Activated CD8-positive, alpha-beta memory T cell treated with anti-CD3 and anti-CD28 coated beads, Interleukin-2, amount 50 U/mL, for 1 hour (primary cell): ENCODE measurements around the gene EPB41.

ENCODE experiments used
- DNase-seq: peaks from one replicate; pipeline ENCODE4 v3.0.0-alpha.2; 2020; ENCODE audit errors: extremely low read depth

The EPB41 gene

DNA sequence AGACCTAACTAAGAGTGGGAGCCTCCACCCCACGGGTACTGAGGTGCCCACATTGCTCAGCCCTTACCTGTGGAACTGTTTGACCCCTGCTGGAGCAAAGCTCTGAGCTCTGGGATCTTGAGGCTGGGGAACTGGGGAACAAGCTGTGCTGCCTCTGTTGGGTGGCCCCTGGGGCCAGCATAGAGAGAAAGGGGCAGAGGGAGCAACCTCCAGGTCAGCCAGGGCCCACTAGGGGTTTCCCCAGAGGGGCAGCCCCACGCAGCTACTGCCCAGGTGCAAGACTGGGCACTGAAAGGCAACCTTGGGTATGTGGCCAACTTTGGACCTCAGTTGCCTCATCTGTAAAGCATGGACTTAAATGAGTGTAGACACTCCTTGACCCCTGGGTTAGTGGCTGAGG lies 23.5 kb upstream of the EPB41 start:
- DNase-seq, result no peak

DNA sequence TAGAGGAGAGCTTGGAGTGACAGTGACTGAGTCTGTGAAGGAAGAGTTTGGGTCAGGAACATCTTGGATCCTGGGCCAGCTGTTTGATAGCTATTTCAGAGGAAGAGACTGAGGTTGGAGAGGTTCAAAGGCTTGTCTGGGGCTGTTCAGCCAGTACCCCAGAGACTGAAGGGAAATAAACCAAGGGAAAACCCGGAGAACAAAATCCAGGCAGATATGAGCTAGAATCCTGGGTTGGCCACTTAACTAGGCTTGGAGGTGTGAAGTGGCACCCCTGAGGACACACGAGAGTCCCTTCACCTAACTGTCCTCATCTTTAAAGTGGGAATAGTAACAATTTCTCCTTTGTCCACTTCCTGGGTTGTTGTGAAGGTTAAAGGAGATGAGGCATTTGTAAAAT lies 23.1 kb upstream of the EPB41 start:
- no peak for DNase-seq

DNA sequence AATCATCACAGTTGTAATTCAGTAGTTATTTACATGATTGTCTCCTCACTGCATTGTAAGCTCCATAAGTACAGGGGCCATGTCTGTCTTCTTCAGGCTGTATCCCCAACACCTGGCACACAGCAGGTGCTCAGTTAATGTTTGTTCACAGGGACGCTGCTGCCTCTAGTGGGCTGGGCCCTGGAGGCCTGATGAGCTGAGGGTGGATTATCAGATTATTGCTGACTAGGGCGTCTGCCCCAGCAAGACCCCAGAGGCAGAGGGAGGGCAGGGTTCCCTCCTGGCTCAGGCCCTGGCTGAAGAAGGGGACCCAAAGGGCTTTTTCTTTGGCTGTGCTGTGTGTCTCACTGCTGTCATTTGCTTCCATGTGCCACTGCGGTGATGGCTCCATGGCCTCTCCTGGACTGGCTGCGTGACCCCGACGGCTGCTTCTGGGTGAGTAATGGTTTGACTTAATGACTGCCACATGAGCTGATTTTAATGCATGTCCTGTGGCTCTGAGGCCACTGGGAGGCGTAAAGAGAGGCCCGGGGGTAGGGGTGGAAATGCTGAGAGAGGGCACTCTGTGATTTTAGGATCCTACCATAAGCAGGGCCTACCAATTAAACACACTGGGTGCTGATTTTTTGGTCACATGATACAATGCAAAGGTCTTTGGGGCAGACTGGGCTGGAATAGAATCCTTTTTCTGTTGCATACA lies 20.8 kb upstream of the EPB41 start:
- DNase-seq, result no peak

DNA sequence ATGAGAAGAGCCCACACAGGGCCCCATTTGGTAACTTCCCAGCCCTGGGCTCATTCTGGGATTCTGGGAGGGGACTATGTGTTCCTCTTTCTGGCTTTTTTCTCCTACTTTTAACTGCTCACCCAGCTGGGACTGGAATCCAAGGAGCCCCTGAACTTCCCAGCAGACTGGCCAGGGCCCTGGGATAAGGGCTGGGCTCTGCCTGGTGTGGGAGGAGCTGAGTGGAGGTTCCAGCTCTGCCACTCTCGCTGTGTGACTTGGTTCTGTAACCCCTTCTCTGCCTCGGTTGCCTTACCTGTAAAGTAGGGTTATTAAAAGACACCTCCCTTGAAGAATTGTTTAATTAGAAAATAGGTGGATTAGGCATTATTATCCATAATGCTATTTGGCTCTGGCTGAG lies 19.6 kb upstream of the EPB41 start:
- no peak for DNase-seq

DNA sequence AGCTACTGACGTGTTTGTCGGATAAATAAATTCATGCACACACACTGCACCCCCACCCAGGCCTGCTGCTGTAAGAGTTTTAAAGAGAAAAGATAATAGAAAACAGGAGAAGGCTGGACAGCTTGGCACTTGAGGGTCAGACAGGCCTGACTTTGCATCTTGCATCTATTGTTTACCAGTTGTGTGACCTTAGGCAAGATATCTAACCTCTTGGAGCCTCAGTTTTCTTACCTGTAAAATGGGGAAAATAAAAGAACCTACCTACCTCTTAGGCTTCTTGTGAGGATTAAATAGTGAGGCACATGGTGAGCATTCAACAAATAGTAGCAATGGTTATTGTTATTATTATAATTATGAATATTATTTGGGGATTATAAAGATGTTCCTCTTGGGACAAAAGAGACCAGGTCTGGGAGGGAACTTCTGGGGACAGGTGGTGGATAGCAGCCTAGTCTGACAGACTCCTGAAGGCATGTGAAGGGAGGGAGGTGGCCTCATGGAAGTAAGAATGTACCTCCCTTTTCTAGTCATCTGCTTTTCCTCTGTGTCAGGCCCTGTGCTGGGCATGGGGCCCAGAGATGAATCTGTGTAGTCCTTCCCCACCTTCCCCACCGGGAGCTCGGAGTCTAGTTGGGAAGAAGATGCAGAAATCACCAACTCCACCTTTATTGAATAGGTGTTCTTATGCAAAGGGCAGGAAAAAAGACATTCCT lies 18.3 kb upstream of the EPB41 start:
- no peak for DNase-seq

DNA sequence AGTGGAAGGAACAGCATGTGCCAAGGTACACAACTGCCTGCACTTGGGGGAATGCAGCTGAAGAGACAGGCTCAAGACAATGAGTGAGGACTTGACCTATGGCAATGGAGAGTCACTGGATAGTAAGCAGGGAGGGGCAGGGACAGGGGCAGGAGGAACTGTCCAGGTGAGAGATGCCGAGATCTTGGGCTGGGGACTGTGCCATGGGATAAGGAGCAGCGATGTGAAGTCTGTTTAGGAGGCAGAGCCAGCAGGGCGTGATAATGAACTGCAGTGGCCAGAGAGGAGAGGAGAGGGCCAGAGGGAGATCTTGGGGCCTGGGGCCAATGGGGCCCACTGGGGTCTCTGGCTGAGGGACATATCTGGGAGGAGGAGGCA lies 17.8 kb upstream of the EPB41 start:
- DNase-seq, result no peak

DNA sequence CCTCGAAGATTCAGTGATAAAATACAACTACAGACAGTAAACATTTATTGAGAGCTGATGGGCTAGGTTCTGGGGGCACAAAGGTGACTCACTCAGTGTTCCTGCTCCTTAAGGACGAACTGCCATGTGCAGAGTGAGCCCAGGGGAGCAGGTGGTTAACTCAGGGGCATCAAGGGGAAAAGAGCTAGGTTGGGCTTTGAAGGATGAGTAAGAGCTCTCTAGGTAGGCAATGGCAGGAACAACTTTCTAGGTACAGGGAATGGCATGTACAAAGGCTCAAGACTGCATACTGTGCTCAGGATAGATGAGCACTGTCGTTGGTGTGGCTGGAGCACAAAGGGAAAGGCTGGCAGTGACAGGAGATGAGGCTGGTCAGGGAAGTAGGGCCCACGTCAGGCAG lies 16.6 kb upstream of the EPB41 start:
- no peak for DNase-seq

DNA sequence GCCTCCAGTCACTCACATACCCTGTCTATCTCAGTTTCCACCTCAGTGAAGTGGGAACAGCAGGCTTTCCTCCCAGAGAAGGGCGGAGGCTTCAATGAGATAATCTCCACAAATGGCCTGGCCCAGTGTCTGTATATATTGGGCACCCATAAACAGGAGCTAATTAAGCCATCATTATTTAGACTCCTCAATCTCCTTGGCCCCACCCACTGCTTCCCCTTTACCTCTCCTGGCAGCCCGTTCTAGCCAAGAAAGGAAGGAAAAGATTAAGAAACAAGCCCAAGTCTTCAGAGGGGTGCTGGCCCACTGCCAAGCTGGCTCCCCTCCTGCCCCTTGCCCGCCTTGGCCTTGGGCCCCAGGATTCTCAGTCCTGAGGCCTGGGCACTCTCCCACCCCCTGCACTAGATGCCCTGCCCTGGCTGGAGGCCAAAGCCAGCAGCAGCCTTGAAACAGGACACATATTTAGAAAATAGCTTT lies 15.9 kb upstream of the EPB41 start:
- DNase-seq, result no peak

DNA sequence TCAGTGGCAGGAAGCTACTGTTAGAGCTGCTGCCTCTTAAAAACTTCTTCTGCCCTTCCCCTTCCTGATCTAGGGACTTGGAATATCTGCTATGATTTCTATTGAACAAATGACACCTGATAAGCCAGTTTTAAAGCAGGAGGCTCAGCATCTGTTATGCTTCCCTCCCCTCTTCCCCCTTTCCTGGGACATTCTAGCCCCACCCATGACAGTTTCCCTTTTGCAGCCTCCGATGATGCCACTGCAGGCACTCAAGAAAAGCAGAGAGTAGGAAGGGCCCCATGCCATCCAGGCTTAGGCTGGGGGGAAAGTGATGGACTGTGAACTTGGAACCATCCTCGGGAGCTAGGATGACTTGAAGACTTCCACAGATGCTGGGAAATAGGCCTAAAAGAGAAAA lies 15.1 kb upstream of the EPB41 start:
- DNase-seq, result no peak

DNA sequence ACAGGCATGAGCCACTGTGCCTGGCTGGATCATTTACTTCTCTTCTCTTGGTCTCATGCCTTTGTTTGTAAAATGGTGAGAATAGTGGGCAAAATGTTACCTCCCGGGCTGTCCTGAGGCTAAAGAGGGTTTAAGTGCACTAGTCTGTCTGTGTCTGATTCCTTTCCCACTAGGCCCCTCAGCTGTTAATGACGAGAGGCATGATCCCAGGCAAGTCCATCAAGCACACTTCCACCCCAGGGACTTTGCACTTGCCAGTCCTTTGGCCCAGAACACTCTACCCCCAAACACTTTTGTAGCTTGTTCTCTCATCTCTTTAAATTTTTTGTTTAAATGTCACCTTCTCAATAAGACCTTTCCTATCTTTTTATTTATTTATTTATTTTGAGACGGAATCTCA lies 13.8 kb upstream of the EPB41 start:
- DNase-seq, result no peak

DNA sequence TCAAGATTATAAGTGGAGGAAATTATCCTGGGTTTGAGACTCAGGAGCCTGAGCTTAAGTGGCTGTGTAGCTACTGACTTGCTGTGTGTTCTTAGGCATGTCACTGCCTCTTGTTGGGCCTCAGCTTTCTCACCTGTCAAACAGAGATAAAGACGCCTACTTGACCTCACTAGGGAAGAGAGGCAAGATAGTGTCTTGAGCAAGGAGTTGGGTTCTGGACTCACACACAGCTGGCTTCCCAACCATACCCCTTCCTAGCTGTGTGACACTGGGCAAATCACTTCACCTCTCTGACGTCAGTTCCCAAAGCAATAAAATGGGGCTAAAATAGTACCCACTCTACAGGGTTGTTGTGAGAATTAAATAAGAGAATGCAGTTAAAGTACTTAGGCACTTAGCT lies 11.6 kb upstream of the EPB41 start:
- no peak for DNase-seq

DNA sequence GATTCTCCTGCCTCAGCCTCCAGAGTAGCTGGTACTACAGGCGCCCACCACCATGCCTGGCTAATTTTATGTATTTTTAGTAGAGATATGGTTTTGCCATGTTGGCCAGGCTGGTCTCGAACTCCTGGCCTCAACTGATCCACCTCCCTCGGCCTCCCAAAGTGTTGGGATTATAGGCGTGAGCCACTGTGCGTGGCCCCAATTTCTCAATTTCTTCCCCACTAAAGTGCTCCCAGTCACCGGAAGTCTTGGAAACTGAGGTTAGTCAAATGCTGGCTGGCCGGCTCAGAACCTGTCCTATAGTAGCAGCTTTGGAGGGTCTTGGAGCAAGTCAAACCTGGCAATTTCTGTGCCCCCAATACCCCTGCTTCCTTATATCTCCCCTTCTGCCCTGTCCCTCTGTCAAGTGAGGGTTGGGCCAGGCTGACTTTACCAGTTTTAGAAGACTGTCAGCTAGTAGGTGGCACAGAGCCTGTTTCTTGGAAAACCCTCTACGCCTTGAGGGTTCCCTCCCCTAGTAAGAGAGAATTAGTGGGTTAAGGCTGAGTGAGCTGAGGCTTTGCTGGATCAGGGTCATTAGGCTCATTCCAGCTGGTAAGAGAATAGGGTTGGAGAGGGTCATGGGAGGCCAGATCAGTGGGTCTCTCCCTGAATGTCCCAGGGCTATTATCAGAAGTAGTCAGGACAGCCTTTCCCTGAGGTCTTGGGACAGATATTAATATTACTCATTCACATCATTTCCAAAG lies 8.3 kb upstream of the EPB41 start:
- DNase-seq, result no peak

DNA sequence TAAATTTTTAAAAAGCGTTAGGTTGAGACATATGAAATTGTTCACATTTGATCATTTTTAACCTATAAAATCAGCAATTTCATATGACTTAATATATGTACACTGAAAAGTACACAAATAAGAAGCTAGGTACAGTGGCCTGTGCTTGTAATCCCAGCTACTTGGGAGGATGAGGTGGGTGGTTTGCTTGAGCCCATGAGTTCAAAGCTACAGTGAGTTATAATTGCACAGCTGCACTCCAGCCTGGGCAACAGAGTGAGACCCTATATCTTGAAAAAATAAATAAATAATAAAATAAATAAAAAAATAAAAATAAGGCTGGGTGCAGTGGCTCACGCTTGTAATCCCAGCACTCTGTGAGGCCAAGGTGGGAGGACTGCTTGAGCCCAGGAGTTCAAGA lies 5.2 kb upstream of the EPB41 start:
- DNase-seq, result no peak

DNA sequence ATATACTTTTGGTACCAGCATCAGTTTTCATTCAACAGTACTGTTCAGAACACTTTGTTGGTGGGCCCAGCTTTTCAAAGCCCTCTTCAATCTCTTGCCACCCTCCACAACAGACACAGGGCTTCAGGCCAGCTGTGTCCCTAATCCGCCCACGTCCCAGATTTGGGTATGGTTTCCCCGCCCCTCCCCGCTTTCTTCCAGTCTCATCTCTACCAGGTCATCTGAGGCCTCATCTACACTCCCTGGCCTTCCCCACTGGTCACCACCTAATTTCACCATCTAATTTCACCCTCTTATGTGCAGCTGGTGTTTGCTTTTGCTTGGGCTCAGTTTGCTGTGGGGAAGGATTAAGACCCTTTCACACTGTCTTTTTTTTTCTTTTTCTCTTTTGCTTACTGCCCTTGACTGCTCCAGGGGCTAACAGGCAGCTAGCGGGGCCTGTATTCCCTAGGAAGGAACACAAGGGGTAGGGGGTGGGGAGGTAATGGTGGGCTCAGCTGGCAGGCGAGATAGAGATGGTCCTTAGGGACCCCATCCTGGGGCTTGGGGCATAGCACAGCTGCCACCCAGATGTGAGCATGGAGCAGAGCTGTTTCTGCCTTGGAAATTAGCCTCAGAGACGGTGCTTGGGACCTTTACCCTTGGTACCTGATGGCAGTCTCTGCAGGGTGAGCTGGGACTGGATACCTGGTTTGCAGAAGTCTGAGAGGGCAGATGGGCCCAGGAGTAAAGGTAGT lies 3.8 kb upstream of the EPB41 start:
- DNase-seq, result no peak

DNA sequence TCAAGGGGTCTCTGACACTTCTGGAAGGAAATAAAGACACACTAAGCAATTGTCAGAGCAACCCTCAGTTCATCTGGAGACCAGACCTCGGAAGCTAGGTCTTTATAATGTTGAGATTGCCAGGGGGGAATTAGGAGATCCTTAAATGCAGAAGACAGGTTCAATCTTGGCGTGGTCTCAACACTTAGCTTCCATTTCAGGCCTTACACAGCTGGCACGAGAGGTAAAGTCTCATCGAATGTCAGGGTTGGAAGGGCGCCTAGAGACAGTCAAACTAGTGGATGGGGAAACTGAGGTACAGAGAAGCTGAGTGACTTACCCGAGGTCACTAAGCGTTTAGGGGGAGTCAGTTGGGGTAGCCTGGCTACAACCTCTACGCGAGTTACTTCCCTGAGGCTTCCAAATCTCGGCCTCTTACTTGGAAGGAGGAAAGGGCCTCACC lies 562 bp upstream of the EPB41 start:
- no peak for DNase-seq

DNA sequence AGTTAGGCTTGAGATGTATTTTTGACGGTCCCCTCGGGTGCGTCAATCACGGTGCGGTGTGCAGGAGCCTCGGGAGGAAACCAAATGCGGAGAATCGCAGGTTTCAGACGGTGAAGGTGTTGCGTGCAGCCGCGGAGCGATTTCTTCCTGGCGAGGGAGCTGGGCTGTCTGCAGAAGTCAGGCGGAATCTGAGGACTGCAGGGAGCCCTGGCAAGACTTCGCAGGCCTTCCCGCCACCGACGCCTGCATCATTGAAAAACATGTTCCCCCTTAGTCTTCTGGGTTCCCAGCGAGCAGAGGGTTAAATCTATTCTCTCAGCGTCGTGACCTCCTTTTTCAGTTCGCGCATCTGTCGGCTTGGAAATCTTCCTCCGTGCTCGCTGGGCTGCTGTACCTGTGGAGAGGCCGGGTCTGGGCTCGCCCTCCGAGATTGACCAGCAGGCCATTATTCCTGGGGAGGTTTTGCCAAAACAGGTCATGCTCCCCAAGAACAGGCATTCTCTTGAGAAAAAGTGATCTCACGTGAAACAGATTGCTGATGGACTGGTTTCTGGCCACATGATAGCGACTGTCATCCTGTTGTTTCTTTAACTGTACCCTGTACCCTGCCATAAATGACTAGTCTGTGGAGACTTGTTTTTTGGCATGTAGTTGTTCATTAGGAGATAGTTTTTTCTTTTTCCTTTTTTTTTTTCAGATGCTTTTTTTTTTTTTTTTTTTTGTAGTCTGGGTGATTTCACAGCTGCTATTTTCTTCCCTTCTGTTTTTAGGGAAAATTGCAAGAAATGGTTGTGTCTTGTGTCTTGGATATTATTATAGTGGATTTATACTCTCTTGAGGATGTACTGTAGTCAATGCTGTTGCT lies 894 bp downstream of the EPB41 start:
- DNase-seq, result no peak

DNA sequence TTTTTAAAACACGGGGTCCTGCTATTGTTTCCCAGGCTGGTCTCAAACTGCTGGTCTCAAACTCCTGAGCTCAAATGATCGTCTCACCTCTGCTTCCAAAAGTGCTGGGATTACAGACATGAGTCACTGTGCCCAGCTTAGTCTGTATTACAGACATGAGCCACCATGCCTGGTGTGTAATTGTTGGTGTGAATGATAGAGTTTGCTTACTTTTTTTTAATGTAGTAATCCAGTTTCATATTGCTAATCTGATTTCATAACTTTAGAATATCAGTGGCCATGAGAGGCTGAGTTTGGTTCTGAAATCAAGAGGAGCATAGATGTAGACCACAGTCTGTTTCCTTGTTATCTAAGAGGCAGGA lies 3.4 kb downstream of the EPB41 start:
- no peak for DNase-seq

DNA sequence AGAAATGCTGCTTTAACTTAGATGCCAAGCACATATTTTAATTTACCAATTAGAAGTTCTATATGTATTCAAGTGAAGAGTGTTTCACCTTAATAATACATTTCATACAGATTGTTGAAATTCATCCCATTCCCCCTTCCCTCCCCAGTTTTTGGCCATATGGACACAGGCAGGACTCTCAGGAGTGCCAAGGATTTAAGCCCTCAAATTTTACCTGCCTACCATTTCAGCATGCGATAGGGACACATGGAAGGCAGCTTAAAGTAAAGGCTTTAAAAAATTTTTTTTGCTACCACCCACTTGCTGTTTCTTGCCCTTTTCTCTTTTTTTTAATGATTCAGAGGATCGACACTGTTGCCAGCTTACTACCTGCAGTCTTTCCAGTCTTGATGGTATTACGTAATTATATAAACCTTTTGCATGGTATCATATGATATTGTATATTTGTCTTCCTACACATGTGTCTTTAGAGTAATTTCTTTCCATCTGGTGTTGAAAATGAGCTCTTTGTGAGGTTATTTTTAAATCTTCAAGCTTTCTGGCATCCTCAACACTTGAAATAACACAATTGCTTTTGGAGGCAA lies 7.0 kb downstream of the EPB41 start:
- DNase-seq, result no peak

DNA sequence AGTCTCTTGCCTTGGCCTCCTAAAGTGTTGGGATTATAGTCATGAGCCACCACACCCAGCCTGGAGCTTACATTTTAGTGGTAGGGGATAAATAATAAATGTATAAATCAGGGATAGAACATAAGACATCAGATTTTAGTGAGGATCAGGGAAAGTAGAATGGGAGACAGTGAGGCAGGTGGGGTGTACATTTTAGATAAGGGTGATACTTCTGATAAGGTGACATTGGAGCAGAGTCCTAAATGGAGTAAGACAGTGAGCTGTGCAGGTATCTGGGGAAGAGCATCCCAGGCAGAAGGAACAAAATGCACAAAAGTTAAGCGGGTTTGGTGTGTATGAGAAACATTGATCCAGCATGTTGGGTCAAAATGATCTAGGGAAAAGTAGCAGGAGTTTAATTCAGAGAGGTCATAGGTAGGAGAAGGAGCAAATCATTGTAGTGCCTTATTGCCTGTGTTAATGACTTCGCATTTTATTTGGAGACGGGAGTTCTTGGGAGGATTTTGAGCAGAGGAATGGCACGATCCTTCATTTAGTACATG lies 11.1 kb downstream of the EPB41 start:
- no peak for DNase-seq

DNA sequence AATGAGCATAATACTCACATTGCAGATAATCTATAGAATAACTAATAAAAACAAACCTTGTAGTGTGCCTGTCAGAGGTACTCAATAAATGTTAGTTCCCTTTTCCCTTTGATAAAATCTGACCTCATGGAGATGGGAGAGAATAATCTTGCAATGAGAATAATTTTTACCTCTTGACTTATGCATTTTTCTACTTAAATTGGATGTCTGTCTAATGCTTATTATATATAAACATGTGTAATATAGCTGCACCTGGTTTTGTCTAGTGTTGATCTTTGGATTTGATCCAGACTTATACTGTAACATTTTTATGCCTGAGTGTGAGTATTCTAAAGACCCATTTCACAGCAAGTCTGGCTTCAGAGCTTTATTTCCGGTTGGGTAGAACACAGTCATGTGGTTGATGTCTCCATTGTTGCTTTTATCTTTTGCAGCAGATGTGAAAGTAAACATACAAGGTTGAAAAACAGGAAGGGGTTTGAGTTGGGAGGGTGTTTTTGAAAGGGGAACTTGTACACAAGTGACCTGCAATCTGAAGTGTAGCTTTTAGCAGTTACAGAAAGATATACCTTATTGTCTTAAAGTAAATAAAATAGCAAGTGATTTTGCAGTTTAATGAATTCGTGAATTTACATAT lies 12.4 kb downstream of the EPB41 start:
- DNase-seq, result no peak
